Caki2 (cell line): ENCODE data around the gene KIFC3. TPM values are rescaled to one million over a fixed set of nuclear protein-coding genes. Genes with fewer than 3 reads are reported as not detected.

Experiments
- DNase-seq: peaks from one replicate; pipeline ENCODE4 v3.0.0-alpha.2; 2015; ENCODE audit warnings: low read depth
- in situ Hi-C: cut with HindIII; loops from 2 replicates; pipeline ENCODE4 v1.10.0; 2016; ENCODE audit warnings: low sequenced_read_pairs, low pct_unique_long_range_greater_than_20kb, mixed read lengths
- total RNA-seq: library from RNA; depleted of rRNA; stranded (reverse); fragments of >200 nt; shearing (Covaris generic); gene quantifications from 2 replicates; pipeline ENCODE4 v1.2.3, GENCODE V29; 2014; ENCODE audit warnings: low replicate concordance

KIFC3 gene
- total RNA-seq, 1 experiment from 2014 or later = 89.2 TPM

DNA sequence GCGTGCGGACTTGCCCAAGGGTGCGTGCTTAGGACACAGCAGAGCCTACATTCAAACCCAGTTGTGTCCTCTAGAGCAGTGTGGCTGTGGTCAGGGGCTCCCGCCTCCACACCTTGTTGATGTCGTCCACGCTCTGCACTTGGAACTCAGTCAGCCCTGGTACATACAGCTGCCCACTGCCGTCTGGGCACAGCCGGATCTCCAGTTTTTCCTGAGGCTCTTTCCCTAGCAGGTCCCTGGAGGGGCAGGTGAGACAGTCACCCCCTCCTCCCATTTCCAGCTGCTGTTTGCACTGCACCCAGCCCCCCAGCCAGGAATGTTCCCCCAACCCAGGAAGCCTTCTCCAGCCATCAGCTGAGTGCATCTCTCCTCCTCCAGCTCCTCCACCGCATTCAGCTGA lies 41.0 kb downstream of the KIFC3 start:
- in situ Hi-C loops = no loop called here
- DNase-seq = no peak

GRCh38 chr16:57760357-57761160 lies 41.7 kb downstream of the KIFC3 start:
- in situ Hi-C loops = no loop called here
- DNase-seq = no peak

- DNase-seq = no peak
- in situ Hi-C loops = no loop called here
Observed at GRCh38 chr16:57759541-57760356, 42.5 kb downstream of the KIFC3 start.

DNA sequence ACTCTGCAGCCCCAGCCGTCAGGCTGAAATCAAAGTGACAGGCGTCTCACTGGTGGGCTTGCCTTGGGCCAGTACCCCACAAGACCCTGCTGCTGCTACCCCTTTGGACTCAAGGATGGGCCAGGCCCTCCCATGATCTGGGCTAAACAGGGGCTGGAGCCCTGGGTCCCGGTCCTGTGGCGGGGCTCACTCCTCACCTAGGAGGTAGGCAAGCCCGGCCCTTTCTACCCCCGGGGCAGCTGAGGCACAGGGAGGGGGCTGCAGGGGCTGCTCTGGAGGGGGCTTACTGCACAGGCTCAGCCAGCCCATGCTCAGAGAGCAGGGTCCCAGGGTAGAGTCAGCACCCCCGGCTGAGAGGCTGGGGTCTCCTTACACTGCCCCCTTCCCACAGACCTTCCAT lies 43.2 kb downstream of the KIFC3 start:
- in situ Hi-C loops = no loop called here
- DNase-seq = no peak

GRCh38 chr16:57758331-57759117 lies 43.8 kb downstream of the KIFC3 start:
- in situ Hi-C loops = no loop called here

GRCh38 chr16:57757883-57758282 lies 44.4 kb downstream of the KIFC3 start:
- DNase-seq = no peak
- in situ Hi-C loops = no loop called here

More at GRCh38 chr16:57758331-57759117, 43.8 kb downstream of the KIFC3 start:
- DNase-seq = no peak

DNA sequence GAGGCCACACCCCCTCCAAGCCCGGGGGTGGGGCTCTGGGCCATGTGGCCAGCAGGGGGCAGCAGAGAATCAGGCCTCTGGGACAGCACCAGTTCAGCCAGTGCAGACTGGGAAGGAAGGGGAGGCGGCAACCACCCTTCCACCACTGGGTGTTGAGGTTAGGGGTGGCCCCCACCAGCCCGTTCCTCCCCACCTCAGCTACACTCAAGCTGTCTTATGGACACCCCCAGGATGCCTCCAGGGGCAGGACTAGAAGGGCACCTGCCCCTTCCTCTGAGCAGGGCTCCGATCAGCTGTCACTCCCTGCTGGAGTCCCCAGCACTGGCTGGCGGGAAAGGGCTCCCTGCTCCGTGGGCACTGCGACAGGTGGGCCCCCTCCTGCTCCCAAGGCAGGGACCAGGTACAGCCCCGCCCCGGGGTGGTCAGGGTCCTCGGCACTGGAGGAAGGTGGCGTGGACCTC lies 44.9 kb downstream of the KIFC3 start:
- DNase-seq = peak; percentile 76
- in situ Hi-C loops = no loop called here

- in situ Hi-C loops = no loop called here
- no peak for DNase-seq
Observed at GRCh38 chr16:57756424-57757325, 45.6 kb downstream of the KIFC3 start.

DNA sequence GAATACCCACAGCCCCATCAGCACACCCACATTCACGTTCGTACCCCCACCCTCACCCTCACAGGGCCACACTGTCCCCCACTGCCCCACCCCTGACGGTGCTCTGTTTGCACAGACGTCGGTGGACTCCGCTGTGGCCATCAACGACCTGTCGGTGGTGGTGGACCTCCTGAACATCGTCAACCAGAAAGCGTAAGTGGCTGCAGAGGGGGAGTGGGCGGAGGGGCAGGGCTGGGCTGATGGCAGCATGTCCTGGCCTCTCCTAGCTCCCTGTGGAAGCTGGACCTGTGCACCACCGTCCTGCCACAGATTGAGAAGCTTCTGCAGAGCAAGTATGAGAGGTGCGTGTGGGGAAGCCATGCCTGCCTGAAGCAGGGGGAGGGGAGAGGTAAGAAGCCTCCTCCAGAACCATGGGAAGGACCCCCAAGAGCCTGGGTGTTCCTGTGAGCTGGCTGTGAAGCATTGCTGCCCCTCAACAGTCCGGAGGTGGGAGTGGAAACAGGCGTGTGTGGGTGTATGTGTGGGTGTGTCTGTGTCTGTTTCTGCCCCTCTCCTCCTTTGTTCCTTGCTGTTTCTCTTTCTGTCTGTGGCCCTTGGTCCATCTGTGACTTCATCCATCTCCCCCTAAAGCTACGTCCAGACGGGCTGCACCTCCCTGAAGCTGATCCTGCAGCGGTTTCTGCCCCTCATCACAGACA lies 46.4 kb downstream of the KIFC3 start:
- in situ Hi-C loops = no loop called here

DNA sequence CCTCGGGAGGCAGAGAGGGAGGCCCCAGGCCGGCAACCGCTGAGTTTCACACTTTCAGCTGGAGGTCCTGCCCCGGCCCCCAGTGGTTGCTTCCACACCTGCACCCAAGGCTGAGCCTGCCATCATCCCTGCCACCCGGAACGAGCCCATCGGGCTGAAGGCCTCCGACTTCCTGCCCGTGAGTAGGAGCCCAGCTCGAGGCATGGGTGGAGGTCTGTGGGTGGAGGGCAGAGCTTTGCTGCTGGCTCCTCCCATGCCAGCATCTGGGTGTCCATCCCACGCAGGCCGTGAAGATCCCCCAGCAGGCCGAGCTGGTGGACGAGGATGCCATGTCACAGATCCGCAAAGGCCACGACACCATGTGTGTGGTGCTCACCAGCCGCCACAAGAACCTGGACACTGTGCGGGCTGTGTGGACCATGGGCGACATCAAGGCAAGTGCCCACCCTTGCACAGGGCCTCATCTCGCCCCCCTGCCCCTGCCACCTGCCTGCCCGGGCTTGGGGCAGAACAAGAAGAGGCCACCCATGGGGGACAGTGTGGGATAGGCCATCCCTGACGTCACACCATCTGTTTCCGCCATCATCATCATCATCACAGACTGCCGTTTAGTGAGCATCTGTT lies 47.1 kb downstream of the KIFC3 start:
- DNase-seq = no peak
- in situ Hi-C loops = no loop called here

More for the DNA sequence above, 46.4 kb downstream of the KIFC3 start:
- DNase-seq = no peak

DNA sequence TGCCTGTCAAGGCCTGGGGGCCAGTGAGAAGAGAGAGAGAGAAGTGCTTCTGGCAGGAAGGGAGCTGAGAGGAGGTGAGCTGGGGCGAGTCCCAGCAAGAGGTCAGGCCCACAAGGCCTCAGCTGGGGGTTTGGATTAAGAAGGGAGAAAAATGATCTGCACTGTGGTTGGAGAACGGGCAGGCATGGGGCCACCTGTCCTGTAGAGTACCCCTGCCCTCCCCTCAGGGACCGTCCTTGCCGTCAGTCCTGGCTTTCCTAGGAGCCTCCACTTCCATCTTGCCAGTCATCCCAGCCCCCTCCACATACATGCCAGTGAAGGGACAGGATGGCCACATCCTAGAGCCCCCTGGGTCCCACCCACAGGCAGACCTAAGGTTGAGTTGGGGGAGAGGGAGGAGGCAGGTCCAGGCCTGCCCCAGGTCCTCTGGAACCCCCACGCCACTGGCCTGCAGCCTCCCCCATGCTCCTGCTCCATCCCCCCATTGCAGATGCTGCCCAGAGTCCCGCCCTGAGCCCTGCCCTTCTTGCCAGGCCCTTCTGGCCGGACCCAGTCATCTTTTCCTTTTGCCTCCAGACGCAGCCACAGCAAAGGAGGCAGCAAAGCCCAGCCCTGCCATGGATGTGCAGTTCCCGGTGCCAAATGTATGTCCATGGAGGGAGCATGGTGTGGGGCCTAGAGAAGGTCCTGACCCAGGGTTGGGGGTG lies 47.8 kb downstream of the KIFC3 start:
- no peak for DNase-seq
- in situ Hi-C loops = no loop called here

- in situ Hi-C loops = no loop called here
- no peak for DNase-seq
Observed at GRCh38 chr16:57753448-57754353, 48.6 kb downstream of the KIFC3 start.

DNA sequence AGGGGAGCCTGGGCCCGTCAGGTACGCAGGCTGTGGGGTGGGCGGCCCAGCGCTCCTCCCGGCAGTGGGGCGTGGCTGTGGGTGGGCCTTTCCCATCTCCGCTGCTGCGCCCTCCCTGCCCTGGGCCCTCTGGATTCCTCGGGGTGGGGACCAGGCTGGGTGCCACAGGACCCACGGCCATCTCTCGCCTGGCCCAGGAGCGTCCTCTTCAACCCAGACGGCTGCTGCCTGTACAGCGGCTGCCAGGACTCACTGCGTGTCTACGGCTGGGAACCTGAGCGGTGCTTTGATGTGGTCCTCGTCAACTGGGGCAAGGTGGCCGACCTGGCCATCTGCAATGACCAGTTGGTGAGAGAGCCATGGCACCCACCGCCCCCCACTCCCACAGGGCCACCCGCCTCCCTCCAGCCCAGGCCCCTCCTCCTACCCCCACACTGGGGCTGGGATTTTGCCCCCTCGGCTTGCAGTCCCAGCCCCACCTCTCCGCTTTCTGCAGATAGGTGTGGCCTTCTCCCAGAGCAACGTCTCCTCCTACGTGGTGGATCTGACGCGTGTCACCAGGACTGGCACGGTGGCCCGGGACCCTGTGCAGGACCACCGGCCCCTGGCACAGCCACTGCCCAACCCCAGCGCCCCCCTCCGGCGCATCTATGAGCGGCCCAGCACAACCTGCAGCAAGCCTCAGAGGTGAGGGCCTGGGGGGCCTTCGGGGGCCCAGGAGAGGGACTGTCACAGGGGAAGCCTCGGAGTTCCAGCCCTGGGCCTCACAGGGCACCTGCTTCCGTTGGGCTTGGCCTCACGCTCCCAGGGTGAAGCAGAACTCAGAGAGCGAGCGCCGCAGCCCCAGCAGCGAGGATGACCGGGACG lies 49.5 kb downstream of the KIFC3 start:
- DNase-seq = no peak
- in situ Hi-C loops = no loop called here

GRCh38 chr16:57752203-57752580 lies 50.1 kb downstream of the KIFC3 start:
- in situ Hi-C loops = no loop called here
- DNase-seq = no peak
